HG02763 (cell line): ENCODE measurements around the gene LRRC2.
A peak's percentile ranks its signal among the peaks of the same experiment; 100 is the strongest.
"Not testable (repeated sequence)": the region's sequence is repeated elsewhere in the genome, so short reads cannot be mapped to it uniquely, and the experiment has no call there.

ENCODE experiments used
- ATAC-seq: cut with Tn5 transposase; IDR thresholded peaks from one replicate; pipeline ENCODE4 v1.9.1; 2021; ENCODE audit warnings: mild to moderate bottlenecking, moderate library complexity; ENCODE audit not compliant: unreplicated experiment

The LRRC2 gene

GRCh38 chr3:46558184-46559043, 7.7 kb downstream of the LRRC2 start:
- ATAC-seq: peak; percentile 86

- no peak for ATAC-seq
These were observed 8.3 kb downstream of the LRRC2 start for GRCh38 chr3:46557814-46558183.

GRCh38 chr3:46553154-46553553, 12.9 kb downstream of the LRRC2 start:
- no peak for ATAC-seq

- no peak for ATAC-seq
These were observed 13.6 kb downstream of the LRRC2 start for GRCh38 chr3:46552538-46552937.

GRCh38 chr3:46551615-46552014, 14.5 kb downstream of the LRRC2 start:
- ATAC-seq: no peak

- ATAC-seq: no peak
These were observed 16.1 kb downstream of the LRRC2 start for GRCh38 chr3:46549989-46550388.

- no peak for ATAC-seq
These were observed 16.6 kb downstream of the LRRC2 start for GRCh38 chr3:46549408-46549904.

GRCh38 chr3:46548611-46549010, 17.5 kb downstream of the LRRC2 start:
- not testable (repeated sequence) for ATAC-seq

GRCh38 chr3:46546896-46547440, 19.1 kb downstream of the LRRC2 start:
- no peak for ATAC-seq

- ATAC-seq: no peak
These were observed 20.1 kb downstream of the LRRC2 start for GRCh38 chr3:46545818-46546630.

GRCh38 chr3:46544771-46545503, 21.2 kb downstream of the LRRC2 start:
- no peak for ATAC-seq

GRCh38 chr3:46542801-46543201, 23.3 kb downstream of the LRRC2 start:
- ATAC-seq: no peak

- ATAC-seq: no peak
These were observed 23.8 kb downstream of the LRRC2 start for GRCh38 chr3:46542344-46542743.

GRCh38 chr3:46541835-46542234, 24.3 kb downstream of the LRRC2 start:
- no peak for ATAC-seq

GRCh38 chr3:46540550-46540949, 25.6 kb downstream of the LRRC2 start:
- ATAC-seq: no peak

- ATAC-seq: no peak
These were observed 26.6 kb downstream of the LRRC2 start for GRCh38 chr3:46539443-46540005.

- peak; percentile 71 for ATAC-seq
These were observed 27.2 kb downstream of the LRRC2 start for GRCh38 chr3:46538803-46539442.

GRCh38 chr3:46538425-46538802, 27.7 kb downstream of the LRRC2 start:
- ATAC-seq: not testable (repeated sequence)

- ATAC-seq: no peak
These were observed 28.3 kb downstream of the LRRC2 start for GRCh38 chr3:46537779-46538178.

- ATAC-seq: no peak
These were observed 28.8 kb downstream of the LRRC2 start for GRCh38 chr3:46537316-46537715.
